Activated naive CD4-positive, alpha-beta T cell treated with Interleukin-2 at 50 U/mL for 16 hours (primary cell): ENCODE measurements around the gene MYBPC3.

Experiments used
- DNase-seq: peaks from one replicate; pipeline ENCODE4 v3.0.0-alpha.2; 2020

MYBPC3 gene

GRCh38 chr11:47314992-47315391, 37.5 kb downstream of the MYBPC3 start:
- no peak for DNase-seq

DNA sequence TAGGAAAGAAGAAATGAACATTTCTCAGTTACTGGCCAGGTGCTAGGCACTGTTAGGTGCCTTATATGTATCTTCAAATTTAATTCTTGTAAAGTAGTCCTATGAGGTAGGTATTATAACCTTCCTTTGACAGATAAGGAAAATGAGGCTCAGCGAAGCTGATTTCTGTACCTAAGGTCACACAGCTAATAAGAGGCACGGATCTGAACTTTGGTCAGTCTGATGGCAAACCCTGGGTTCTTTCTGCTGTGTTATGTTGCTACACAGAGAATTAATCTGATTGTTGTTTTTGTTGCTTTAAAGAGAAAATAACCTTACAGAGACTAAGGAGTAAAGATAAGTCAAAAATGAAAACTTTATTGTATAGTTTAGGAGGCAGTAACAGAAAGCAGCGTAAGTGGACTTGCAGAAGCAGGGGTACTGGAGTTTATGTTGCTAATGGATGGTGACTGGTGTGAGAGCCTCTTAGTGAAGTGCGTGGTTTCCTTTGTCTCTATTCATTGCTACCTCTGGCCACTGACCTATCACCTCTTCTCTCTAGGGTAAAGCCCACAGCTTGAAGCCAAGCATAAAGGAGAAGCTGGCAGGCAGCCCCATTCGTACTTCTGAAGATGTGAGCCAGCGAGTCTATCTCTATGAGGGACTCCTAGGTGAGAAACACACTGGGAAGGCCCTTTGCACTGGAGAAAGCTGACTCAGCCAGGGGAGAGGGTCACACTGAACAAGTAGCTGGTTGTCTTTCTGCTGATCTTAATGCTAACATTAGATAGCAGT, 44.3 kb downstream of the MYBPC3 start:
- DNase-seq, result no peak

DNA sequence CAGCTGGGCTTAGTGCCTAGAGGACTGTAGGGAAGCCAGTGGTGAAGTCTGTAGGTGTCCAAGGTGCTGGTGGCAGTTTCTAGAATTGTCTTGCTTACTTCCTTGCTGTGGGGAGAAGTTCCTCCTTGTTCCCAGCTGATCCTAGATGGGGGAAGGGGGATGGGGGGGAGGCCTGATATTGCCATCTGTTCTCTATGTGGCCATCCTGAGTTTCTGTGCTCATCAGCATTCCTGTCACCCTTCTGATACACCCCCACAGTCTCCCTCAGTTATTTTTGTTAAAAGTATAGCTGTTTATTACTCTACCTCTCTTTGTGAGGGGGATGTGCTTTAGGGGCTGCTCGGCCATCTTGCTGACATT, 46.0 kb downstream of the MYBPC3 start:
- DNase-seq, result no peak

DNA sequence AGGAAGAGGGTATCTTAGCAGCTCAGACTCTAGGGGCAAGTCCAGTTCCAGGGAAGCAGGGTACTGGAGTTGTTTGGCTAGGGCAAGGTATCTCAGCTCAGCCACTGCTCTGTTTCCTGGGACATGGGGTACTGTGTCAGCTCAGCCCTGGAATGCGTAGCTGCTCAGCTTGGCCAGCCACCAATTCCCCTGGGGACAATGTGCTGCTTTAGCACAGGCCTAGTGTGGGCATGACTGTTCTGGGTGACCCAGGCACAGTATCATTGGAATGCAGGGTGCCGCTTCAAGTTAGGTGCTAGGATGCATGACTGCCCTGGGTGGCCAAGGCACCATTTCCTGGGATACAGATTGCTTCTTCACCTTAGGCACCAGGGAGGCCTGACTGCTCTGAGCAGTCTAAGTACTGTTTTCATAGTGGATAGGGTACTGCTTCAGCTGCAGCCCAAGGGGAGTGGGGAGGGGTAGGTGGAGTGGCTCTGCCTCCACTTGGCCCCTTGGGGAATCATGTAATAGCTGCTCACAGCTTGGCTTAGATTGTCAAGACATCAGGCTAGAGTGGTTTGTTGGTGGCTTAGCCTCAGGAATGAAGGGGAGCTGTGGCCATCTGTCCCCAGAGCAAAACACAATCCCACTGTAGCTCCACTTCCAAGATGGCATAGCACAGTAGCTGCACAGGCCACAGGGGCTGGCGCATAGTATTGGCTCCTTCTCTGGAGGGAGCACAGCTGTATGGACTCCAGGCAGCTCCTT, 46.6 kb downstream of the MYBPC3 start:
- no peak for DNase-seq

GRCh38 chr11:47302853-47303252, 49.6 kb downstream of the MYBPC3 start:
- no peak for DNase-seq

- DNase-seq, result no peak
Observed at GRCh38 chr11:47299078-47299477, 53.4 kb downstream of the MYBPC3 start.

- DNase-seq, result no peak
Observed at GRCh38 chr11:47296045-47296444, 56.5 kb downstream of the MYBPC3 start.

DNA sequence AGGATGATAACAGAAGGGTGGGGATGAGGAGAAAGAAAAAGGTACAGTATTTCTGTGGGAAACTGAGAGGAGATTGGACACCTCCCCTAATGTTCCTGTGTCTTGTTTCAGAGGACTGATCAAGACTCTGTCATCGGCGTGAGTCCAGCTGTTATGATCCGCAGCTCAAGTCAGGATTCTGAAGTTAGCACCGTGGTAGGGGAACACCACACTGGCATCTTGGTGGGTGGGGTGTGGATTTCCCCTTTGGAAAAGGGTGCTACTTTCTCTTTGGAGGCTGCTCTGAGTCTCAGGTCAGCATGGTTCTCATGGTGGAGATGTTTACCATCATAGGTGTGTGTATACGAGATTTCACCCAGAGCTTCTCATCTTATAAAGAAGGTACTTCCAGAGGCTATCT, 57.1 kb downstream of the MYBPC3 start:
- DNase-seq, result no peak

DNA sequence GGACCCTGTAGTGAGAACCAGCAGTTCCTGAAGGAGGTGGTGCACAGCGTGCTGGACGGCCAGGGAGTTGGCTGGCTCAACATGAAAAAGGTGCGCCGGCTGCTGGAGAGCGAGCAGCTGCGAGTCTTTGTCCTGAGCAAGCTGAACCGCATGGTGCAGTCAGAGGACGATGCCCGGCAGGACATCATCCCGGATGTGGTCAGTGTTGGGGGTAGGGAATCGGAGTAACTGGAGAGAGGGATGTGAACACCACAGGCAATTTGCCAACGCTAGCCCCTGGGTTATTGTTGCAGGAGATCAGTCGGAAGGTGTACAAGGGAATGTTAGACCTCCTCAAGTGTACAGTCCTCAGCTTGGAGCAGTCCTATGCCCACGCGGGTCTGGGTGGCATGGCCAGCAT, 62.6 kb downstream of the MYBPC3 start:
- no peak for DNase-seq

DNA sequence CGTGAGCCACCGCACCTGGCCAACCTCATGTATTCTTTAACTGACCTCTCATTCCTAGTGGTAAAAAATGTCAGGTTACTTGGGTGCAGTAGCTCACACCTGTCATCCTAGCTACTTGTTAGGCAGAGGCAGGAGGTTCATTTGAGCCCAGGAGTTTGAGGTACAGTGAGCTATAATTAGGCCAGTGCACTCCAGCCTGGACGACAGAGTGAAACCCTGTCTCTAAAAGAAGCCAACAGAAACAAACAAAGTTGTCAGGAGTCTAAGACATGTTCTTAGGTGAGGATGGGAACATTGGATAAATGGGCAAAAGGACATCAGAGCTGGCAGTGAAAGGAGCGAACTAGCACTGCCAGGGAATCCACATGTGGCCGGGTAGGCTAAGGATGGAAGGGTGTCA, 64.4 kb downstream of the MYBPC3 start:
- no peak for DNase-seq

DNA sequence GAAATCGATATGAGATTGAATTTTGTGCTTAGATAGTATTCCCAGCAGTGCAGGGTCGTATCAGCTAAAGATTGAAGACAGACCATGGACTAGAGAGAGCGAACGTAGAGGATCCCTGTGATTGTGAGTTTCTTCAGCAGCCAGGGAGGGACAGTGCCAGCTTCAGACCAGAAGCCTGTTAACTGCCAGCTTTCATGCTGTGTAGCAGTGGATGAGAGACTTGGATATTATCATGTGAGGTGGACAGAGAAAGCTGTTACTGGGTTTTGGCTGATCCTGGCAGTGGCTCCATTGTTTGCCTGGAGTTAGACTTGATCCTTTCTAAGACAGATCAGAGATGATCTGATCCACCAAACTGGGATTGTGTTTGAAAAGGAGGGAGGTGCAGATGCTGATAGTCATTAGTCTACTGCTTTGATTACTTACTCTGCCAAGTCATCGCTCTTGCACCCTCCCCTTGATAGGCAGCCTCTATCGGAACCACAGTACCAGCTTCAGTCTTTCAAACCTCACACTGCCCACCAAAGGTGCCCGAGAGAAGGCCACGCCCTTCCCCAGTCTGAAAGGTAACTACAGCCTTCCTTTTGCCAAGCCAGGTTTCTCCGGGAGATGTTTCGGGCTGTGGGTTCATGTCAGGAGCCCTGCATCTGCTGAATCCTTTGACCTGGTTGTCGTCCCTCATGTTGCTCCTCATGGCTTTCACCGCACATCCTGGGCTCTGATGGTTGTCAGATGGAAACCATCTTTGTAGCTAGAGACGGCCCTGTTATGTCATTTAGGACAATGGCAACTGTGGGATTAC, 66.3 kb downstream of the MYBPC3 start:
- no peak for DNase-seq

- DNase-seq, result no peak
Observed at GRCh38 chr11:47284151-47284550, 68.4 kb downstream of the MYBPC3 start.

DNA sequence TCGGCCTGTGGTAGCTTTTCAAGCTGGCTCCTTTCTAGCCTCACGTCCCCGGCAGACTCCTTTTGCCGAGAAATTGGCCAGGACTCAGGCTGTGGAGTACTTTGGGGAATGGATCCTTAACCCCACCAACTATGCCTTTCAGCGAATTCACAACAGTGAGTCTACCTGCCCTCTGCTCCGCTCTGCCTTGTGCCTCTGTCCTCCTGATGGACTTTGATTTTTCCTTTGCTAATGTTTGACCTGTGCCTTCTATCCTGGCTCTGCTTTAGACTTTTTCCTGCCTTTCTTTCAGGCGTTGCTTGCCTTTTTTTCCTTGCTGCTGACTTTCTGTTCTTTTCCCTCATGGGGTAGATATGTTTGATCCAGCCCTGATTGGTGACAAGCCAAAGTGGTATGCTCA, 70.0 kb downstream of the MYBPC3 start:
- no peak for DNase-seq
